Measurements from ENCODE around the gene DPH1.

GRCh38 chr17:2068031-2068518 is 38.1 kb downstream of the DPH1 start:
- no peak for TF ChIP-seq CTCF (IDR thresholded peaks at IDR 0.05)
- TF ChIP-seq POLR2A (IDR thresholded peaks at IDR 0.05), result no peak
- no peak for TF ChIP-seq EP300 (IDR thresholded peaks at IDR 0.05)
